Adrenal gland (tissue), 5 donors: ENCODE measurements around the gene SYNE2.

Experiments used
- POLR2A ChIP-seq, 2 donors: fragments of 450-650 bp; IDR thresholded peaks; one replicate each; pipeline ENCODE4 v1.6.1; 2017; ENCODE audit warnings: antibody characterized with exemption in 2 of 2, mild to moderate bottlenecking in 2 of 2, moderate library complexity in 1 of 2
- TF ChIP-seq, protein P1 (sequence below), 6 experiments: fragments of 450-650 bp in 4 of 6; fragments of 200-600 bp in 2 of 6; sonication (generic) in 1 of 6; IDR thresholded peaks; 1 replicate in 5 of 6; 2 replicates in 1 of 6; pipeline versions ENCODE4 v1.5.1 to v1.8.0; 2016 to 2021; ENCODE audit warnings: antibody characterized with exemption in 6 of 6, mild to moderate bottlenecking in 2 of 6, moderate library complexity in 1 of 6
- donor health status: DM: no; HTN: no; CAD: no.

DNA sequence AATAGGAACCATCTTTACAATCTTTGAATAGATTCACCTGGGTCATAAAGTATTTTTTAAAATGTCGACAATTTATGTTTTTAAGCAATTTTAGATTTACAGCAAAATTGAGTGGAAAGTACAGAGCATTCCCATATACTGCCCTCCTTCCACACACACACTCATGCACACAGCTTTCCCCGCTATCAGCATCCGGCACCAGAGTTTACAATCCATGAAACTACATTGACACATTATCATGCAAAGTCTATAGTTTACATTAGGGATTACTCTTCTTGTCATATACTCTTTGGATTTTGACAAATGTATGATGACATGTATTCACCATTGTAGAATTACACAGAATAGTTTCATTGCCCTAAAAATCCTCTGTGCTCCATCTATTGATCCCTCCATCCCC is 9.0 kb upstream of the SYNE2 start:
- no peak for TF ChIP-seq POLR2A (IDR thresholded peaks at IDR 0.05)
- TF ChIP-seq, protein P1, sequence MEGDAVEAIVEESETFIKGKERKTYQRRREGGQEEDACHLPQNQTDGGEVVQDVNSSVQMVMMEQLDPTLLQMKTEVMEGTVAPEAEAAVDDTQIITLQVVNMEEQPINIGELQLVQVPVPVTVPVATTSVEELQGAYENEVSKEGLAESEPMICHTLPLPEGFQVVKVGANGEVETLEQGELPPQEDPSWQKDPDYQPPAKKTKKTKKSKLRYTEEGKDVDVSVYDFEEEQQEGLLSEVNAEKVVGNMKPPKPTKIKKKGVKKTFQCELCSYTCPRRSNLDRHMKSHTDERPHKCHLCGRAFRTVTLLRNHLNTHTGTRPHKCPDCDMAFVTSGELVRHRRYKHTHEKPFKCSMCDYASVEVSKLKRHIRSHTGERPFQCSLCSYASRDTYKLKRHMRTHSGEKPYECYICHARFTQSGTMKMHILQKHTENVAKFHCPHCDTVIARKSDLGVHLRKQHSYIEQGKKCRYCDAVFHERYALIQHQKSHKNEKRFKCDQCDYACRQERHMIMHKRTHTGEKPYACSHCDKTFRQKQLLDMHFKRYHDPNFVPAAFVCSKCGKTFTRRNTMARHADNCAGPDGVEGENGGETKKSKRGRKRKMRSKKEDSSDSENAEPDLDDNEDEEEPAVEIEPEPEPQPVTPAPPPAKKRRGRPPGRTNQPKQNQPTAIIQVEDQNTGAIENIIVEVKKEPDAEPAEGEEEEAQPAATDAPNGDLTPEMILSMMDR (IDR thresholded peaks at IDR 0.05), result no peak
